Mesodermal cell (in vitro differentiated cells): ENCODE data around the gene TRAPPC2B.

ENCODE experiments used
- H3K27ac ChIP-seq: 2 replicates; pipeline ENCODE4 v1.7.0; 2013; ENCODE audit warnings: mild to moderate bottlenecking, low read depth, low read length, moderate library complexity; ENCODE audit not compliant: severe bottlenecking
- H3K36me3 ChIP-seq: 2 replicates; pipeline ENCODE4 v1.7.1; 2013; ENCODE audit warnings: mild to moderate bottlenecking, low read length, moderate library complexity; ENCODE audit not compliant: control insufficient read depth, insufficient read depth
- H3K4me1 ChIP-seq: one replicate; pipeline ENCODE4 v1.7.1; 2013; ENCODE audit warnings: mild to moderate bottlenecking, low read length; ENCODE audit not compliant: insufficient read depth, control insufficient read depth, poor library complexity, severe bottlenecking
- H3K4me3 ChIP-seq: 2 replicates; pipeline ENCODE4 v1.7.0; 2013; ENCODE audit warnings: low read length, control low read depth, mild to moderate bottlenecking; ENCODE audit not compliant: insufficient read depth, poor library complexity, severe bottlenecking; ENCODE audit errors: extremely low read depth
- H3K9me3 ChIP-seq: 2 replicates; pipeline ENCODE4 v1.7.1; 2013; ENCODE audit warnings: mild to moderate bottlenecking, low read length, moderate library complexity; ENCODE audit not compliant: control insufficient read depth
- WGBS, 2 experiments: methylation state at CpG; one replicate each; pipeline ENCODE4 v1.1.5; 2013; ENCODE audit warnings: missing lambda C conversion rate in 2 of 2; ENCODE audit not compliant: insufficient coverage in 2 of 2; 5-methylcytosine and 5-hydroxymethylcytosine counted together

The TRAPPC2B gene

GRCh38 chr19:57403737-57404563 is 40.6 kb downstream of the TRAPPC2B start:
- H3K36me3 ChIP-seq = peaks cover 8% of the 10 kb centered on the region
- WGBS, 2 experiments = 93 to 99% methylated on average over 9 of the region's 9 CpGs

GRCh38 chr19:57406516-57407123 is 43.3 kb downstream of the TRAPPC2B start:
- H3K9me3 ChIP-seq = peaks cover 10% of the 10 kb centered on the region
- no peaks in the 10 kb centered on the region for H3K4me1 ChIP-seq
- H3K27ac ChIP-seq = no peak overlapping the region
- WGBS, 2 experiments = 16 to 17% methylated on average over 7 of the region's 8 CpGs
- H3K36me3 ChIP-seq = no peaks in the 10 kb centered on the region
- no peak overlapping the region for H3K4me3 ChIP-seq

More at GRCh38 chr19:57403737-57404563, 40.6 kb downstream of the TRAPPC2B start:
- no peak overlapping the region for H3K27ac ChIP-seq
- H3K4me1 ChIP-seq = no peaks in the 10 kb centered on the region
- peaks cover 10% of the 10 kb centered on the region for H3K9me3 ChIP-seq
- H3K4me3 ChIP-seq = no peak overlapping the region

GRCh38 chr19:57410877-57411671 is 47.7 kb downstream of the TRAPPC2B start, which contains the start of gene ZNF17:
Gene ZNF17, plus strand, starts transcription at chr19:57411161. Its CDS starts 2,455 bp downstream, at chr19:57413616.
- WGBS, 2 experiments = 0% methylated on average over 49 to 51 of the region's 55 CpGs
- H3K27ac ChIP-seq = no peak within 1 kb of the TSS

More at GRCh38 chr19:57410877-57411671, 47.7 kb downstream of the TRAPPC2B start, which contains the start of gene ZNF17:
- H3K36me3 ChIP-seq = peaks cover 13% of the 10 kb centered on the region
- no peaks in the 10 kb centered on the region for H3K9me3 ChIP-seq
- peak within 1 kb of the TSS; percentile 95 for H3K4me3 ChIP-seq
- H3K4me1 ChIP-seq = no peaks in the 10 kb centered on the region
